ENCODE measurements around the gene EPHA7. TPM values are rescaled to one million over a fixed set of nuclear protein-coding genes. Genes with fewer than 3 reads are reported as not detected.

The EPHA7 gene
- total RNA-seq, 4 donors from 2014 or later = 0.11 to 0.95 (median 0.47) TPM; not detected in 1

DNA sequence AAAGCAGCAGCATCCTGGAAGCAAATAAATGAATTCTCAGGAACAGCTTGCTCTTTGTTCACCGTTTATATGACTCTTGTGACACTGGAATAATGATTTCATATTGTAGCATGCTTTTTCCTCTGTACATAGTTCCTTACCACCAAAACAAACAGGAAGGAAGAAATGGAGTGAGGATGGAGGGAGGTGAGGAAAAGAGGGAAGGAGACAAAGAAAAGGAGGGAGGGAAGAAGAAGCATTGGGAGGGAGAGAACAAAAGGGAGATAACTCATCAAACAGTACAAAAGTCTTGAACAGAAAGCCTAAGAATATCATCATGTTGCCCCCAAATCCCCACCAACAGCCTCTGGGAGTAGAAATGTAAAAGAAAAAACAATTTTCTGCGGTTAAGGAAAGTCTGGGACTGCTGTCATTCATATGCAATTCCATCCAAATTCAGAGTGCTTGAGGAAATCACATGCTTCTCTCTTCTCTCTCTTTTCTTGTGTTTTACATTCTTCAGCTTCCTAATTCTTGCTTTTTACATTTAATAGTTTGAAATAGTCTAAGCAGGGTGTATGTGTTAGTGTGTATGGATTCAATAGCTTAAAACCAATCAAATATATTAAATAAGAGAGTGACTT, 81.5 kb downstream of the EPHA7 start:
- H3K27me3 ChIP-seq = no peaks in the 10 kb centered on the region
- TF ChIP-seq, protein P1, sequence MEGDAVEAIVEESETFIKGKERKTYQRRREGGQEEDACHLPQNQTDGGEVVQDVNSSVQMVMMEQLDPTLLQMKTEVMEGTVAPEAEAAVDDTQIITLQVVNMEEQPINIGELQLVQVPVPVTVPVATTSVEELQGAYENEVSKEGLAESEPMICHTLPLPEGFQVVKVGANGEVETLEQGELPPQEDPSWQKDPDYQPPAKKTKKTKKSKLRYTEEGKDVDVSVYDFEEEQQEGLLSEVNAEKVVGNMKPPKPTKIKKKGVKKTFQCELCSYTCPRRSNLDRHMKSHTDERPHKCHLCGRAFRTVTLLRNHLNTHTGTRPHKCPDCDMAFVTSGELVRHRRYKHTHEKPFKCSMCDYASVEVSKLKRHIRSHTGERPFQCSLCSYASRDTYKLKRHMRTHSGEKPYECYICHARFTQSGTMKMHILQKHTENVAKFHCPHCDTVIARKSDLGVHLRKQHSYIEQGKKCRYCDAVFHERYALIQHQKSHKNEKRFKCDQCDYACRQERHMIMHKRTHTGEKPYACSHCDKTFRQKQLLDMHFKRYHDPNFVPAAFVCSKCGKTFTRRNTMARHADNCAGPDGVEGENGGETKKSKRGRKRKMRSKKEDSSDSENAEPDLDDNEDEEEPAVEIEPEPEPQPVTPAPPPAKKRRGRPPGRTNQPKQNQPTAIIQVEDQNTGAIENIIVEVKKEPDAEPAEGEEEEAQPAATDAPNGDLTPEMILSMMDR (IDR thresholded peaks at IDR 0.05) = no peak
- no peak for TF ChIP-seq POLR2A (IDR thresholded peaks at IDR 0.05)
- intact Hi-C loops (cut with DNase I) = no loop called here
- H3K27ac ChIP-seq = no peak overlapping the region
- no peaks in the 10 kb centered on the region for H3K9me3 ChIP-seq
- 24 to 39% methylated on average over 2 of the region's 2 CpGs for WGBS, 2 donors
- no peak for DNase-seq
- H3K36me3 ChIP-seq = no peaks in the 10 kb centered on the region
- no peak overlapping the region for H3K4me3 ChIP-seq
- H3K4me1 ChIP-seq = no peaks in the 10 kb centered on the region

DNA sequence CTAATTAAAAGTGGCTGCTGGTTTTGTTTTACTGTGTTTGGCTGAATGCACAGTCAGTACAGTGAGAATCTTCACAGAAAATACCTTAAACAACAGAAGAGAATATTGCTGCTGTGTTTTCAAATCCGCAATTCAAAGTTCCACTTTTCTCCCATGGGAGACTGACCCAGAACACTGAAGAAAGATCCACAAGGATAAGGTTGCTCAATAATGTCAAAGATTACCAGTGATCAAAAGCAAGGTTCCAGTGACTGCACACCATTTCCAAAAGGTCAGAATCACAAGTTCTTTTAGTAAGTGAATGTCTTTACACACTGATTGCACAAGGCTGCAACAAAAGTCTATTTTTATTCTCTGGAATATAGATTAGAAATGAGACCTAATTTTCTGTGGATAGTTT, 82.3 kb downstream of the EPHA7 start:
- DNase-seq = no peak
- Histone ChIP-seq H3K9me3 (no peaks in the 10 kb centered on the region), H3K27ac (no peak overlapping the region), H3K27me3 (no peaks in the 10 kb centered on the region), H3K4me3 (no peak overlapping the region), H3K4me1 (no peaks in the 10 kb centered on the region), H3K36me3 (no peaks in the 10 kb centered on the region)
- TF ChIP-seq POLR2A (IDR thresholded peaks at IDR 0.05) = no peak
- TF ChIP-seq, protein P1 (IDR thresholded peaks at IDR 0.05) = no peak
- 79 to 85% methylated on average over 1 of the region's 1 CpG for WGBS, 2 donors
- intact Hi-C loops (cut with DNase I) = no loop called here

DNA sequence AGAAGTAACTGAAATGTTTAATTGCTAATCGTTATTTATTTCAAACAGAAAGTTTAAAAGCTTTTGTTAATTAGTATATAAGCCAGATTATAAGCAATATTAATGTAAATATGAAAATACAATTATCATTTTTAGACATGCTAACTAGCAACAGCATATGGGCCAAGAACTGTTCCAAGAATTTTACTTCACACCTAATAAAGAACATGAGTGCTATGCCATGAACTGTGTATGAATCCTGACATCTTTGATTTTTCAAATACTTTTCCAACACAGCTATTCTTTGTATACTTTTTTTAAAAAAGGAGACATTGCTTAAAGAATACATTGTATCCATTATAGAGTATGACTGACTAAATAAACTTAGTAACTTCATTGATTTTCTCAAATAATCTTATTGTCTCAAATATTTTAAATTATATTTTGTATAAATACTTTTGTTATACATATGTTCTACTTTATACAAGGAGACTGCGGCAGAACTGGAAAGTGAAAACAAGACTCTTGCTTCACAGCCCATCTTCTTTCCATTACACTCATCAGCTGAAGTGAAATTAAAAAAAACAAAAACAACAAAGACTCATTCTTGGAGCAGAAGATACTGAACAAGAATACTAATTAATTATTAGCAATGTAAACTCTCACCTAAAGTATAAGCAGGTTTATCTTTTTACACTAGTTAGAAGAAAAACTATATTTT, 89.9 kb downstream of the EPHA7 start:
- intact Hi-C loops (cut with DNase I) = no loop called here
- TF ChIP-seq POLR2A (IDR thresholded peaks at IDR 0.05) = no peak
- TF ChIP-seq, protein P1 (IDR thresholded peaks at IDR 0.05) = no peak

DNA sequence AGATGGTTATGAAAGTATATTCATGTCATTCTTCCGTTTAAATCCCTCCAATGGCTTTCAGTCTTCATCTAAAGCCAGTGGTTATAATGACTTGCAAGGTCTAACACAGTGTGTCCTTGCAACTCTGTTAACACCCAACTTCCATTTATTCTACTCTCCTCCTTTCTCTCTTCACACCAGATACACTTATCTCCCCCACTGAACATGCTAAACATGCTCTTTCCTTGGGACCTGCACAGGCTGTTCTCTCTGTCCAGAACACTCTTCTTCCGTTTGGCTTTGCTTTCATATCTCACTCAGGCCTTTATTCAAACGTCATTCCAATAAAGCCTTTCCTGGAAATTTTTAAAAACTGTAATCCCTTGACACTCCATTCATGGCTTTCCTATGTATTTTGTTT, 91.5 kb downstream of the EPHA7 start:
- no peaks in the 10 kb centered on the region for H3K9me3 ChIP-seq
- no peak for DNase-seq
- intact Hi-C loops (cut with DNase I) = no loop called here
- no peaks in the 10 kb centered on the region for H3K4me1 ChIP-seq
- H3K4me3 ChIP-seq = no peak overlapping the region
- WGBS, 2 donors = 35 to 54% methylated on average over 3 of the region's 3 CpGs
- H3K27me3 ChIP-seq = no peaks in the 10 kb centered on the region
- TF ChIP-seq POLR2A (IDR thresholded peaks at IDR 0.05) = no peak
- TF ChIP-seq, protein P1 (IDR thresholded peaks at IDR 0.05) = no peak
- H3K27ac ChIP-seq = no peak overlapping the region
- H3K36me3 ChIP-seq = no peaks in the 10 kb centered on the region

More for the DNA sequence above, 89.9 kb downstream of the EPHA7 start:
- Histone ChIP-seq H3K27ac (no peak overlapping the region), H3K9me3 (no peaks in the 10 kb centered on the region), H3K36me3 (no peaks in the 10 kb centered on the region), H3K27me3 (no peaks in the 10 kb centered on the region), H3K4me1 (no peaks in the 10 kb centered on the region), H3K4me3 (no peak overlapping the region)
- DNase-seq = no peak
- 53 to 62% methylated on average over 2 of the region's 2 CpGs for WGBS, 2 donors

DNA sequence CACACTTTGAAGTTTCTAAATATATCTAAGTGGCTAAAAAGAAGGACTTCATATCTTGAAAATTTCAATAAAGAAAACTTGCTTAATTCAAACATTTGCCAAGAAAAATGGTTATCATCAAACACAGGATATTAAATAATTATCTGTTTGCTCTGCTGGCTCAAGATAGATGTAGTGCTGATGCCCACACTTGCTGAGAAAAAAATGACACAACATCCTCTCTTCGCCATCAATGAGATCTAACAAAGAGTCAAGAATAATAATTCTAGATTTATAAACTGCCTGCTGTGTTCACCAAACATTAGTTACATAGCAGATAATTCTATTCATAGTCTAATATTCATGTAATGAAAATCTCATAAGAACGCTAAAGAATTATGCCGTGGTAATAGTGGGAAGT, 93.6 kb downstream of the EPHA7 start:
- intact Hi-C loops (cut with DNase I) = no loop called here
- no peaks in the 10 kb centered on the region for H3K4me1 ChIP-seq
- H3K27ac ChIP-seq = no peak overlapping the region
- no peaks in the 10 kb centered on the region for H3K27me3 ChIP-seq
- WGBS, 2 donors = 73 to 87% methylated on average over 3 of the region's 3 CpGs
- DNase-seq = no peak
- no peak overlapping the region for H3K4me3 ChIP-seq
- TF ChIP-seq, protein P1 (IDR thresholded peaks at IDR 0.05) = no peak
- no peak for TF ChIP-seq POLR2A (IDR thresholded peaks at IDR 0.05)
- H3K36me3 ChIP-seq = no peaks in the 10 kb centered on the region
- no peaks in the 10 kb centered on the region for H3K9me3 ChIP-seq
